Activated T-cell treated with anti-CD3 and anti-CD28 coated beads, Interleukin-2, amount 50 U/mL, for 4 hours (primary cell): ENCODE data around the gene CERS1. TPM values are rescaled to one million over a fixed set of nuclear protein-coding genes. Genes with fewer than 3 reads are reported as not detected.
"Not testable (repeated sequence)": the region's sequence is repeated elsewhere in the genome, so short reads cannot be mapped to it uniquely, and the experiment has no call there.

Experiments
- ATAC-seq, 2 donors: fragments of 200-7000 bp; cut with Tn5 transposase; one replicate each; pipeline ENCODE4 v1.10.0; 2021
- DNase-seq: peaks from one replicate; pipeline ENCODE4 v3.0.0-alpha.2; 2020
- H3K27me3 Mint-ChIP-seq: one replicate; pipeline ENCODE4 v1.8.0; 2021; ENCODE audit warnings: low read depth, mixed read lengths
- H3K36me3 Mint-ChIP-seq: one replicate; pipeline ENCODE4 v1.8.0; 2022; ENCODE audit warnings: mixed read lengths; ENCODE audit not compliant: insufficient read depth
- H3K4me1 Mint-ChIP-seq: one replicate; pipeline ENCODE4 v1.8.0; 2021; ENCODE audit warnings: low read depth, mixed read lengths
- H3K4me3 Mint-ChIP-seq: one replicate; pipeline ENCODE4 v1.8.0; 2021; ENCODE audit warnings: mild to moderate bottlenecking, moderate library complexity, mixed read lengths
- H3K9me3 Mint-ChIP-seq: one replicate; pipeline ENCODE4 v1.8.0; 2021; ENCODE audit warnings: mixed read lengths
- total RNA-seq, 3 donors: library from RNA; stranded (reverse); gene quantifications; one replicate each; pipeline ENCODE4 v1.2.1, GENCODE V29; 2021

CERS1 gene
- total RNA-seq, 3 donors from 2014 or later: 0.13 TPM; not detected in 2

- no peak for ATAC-seq
- no peak for DNase-seq
- H3K27me3 Mint-ChIP-seq: no peaks in the 10 kb centered on the region
- H3K9me3 Mint-ChIP-seq: no peaks in the 10 kb centered on the region
- peaks cover 3% of the 10 kb centered on the region for H3K4me1 Mint-ChIP-seq
- H3K4me3 Mint-ChIP-seq: no peak overlapping the region
- peaks cover 27% of the 10 kb centered on the region for H3K36me3 Mint-ChIP-seq
Measured at GRCh38 chr19:18908917-18909619, 13.1 kb upstream of the CERS1 start.

- Mint-ChIP-seq H3K9me3 (no peaks in the 10 kb centered on the region), H3K27me3 (no peaks in the 10 kb centered on the region), H3K4me1 (no peaks in the 10 kb centered on the region), H3K36me3 (peaks cover 17% of the 10 kb centered on the region), H3K4me3 (no peak overlapping the region)
- no peak for ATAC-seq
- no peak for DNase-seq
Measured at GRCh38 chr19:18906605-18907519, 10.9 kb upstream of the CERS1 start.

- H3K9me3 Mint-ChIP-seq: no peaks in the 10 kb centered on the region
- no peaks in the 10 kb centered on the region for H3K27me3 Mint-ChIP-seq
- ATAC-seq (no peak), DNase-seq (no peak)
- H3K36me3 Mint-ChIP-seq: peaks cover 18% of the 10 kb centered on the region
- H3K4me1 Mint-ChIP-seq: no peaks in the 10 kb centered on the region
- no peak overlapping the region for H3K4me3 Mint-ChIP-seq
Measured at GRCh38 chr19:18905513-18906236, 9.7 kb upstream of the CERS1 start.

- no peaks in the 10 kb centered on the region for H3K4me1 Mint-ChIP-seq
- H3K36me3 Mint-ChIP-seq: peaks cover 21% of the 10 kb centered on the region
- no peak for DNase-seq
- H3K27me3 Mint-ChIP-seq: no peaks in the 10 kb centered on the region
- H3K4me3 Mint-ChIP-seq: no peak overlapping the region
- H3K9me3 Mint-ChIP-seq: no peaks in the 10 kb centered on the region
- no peak for ATAC-seq
Measured at GRCh38 chr19:18905058-18905456, 9.1 kb upstream of the CERS1 start.

- ATAC-seq: no peak
- peaks cover 18% of the 10 kb centered on the region for H3K36me3 Mint-ChIP-seq
- H3K9me3 Mint-ChIP-seq: no peaks in the 10 kb centered on the region
- H3K4me3 Mint-ChIP-seq: no peak overlapping the region
- no peaks in the 10 kb centered on the region for H3K4me1 Mint-ChIP-seq
- DNase-seq: no peak
- H3K27me3 Mint-ChIP-seq: no peaks in the 10 kb centered on the region
Measured at GRCh38 chr19:18904334-18905057, 8.5 kb upstream of the CERS1 start.

- no peak for ATAC-seq
- DNase-seq: no peak
- no peaks in the 10 kb centered on the region for H3K4me1 Mint-ChIP-seq
- H3K36me3 Mint-ChIP-seq: peaks cover 17% of the 10 kb centered on the region
- no peaks in the 10 kb centered on the region for H3K9me3 Mint-ChIP-seq
- no peak overlapping the region for H3K4me3 Mint-ChIP-seq
- no peaks in the 10 kb centered on the region for H3K27me3 Mint-ChIP-seq
Measured at GRCh38 chr19:18903156-18904037, 7.4 kb upstream of the CERS1 start.

- not testable (repeated sequence) for H3K9me3 Mint-ChIP-seq, ATAC-seq, H3K27me3 Mint-ChIP-seq, DNase-seq, H3K4me3 Mint-ChIP-seq, H3K4me1 Mint-ChIP-seq
- peaks cover 17% of the 10 kb centered on the region for H3K36me3 Mint-ChIP-seq
Measured at GRCh38 chr19:18902519-18902918, 6.6 kb upstream of the CERS1 start.

GRCh38 chr19:18901491-18901890 lies 5.5 kb upstream of the CERS1 start:
- peaks cover 6% of the 10 kb centered on the region for H3K4me1 Mint-ChIP-seq

GRCh38 chr19:18900700-18901481 lies 4.9 kb upstream of the CERS1 start:
- peaks cover 7% of the 10 kb centered on the region for H3K4me1 Mint-ChIP-seq
- DNase-seq (no peak), ATAC-seq (no peak)
- peaks cover 15% of the 10 kb centered on the region for H3K27me3 Mint-ChIP-seq
- H3K9me3 Mint-ChIP-seq: no peaks in the 10 kb centered on the region
- H3K36me3 Mint-ChIP-seq: peaks cover 14% of the 10 kb centered on the region
- no peak overlapping the region for H3K4me3 Mint-ChIP-seq

More at GRCh38 chr19:18901491-18901890, 5.5 kb upstream of the CERS1 start:
- Mint-ChIP-seq H3K36me3 (peaks cover 17% of the 10 kb centered on the region), H3K4me3 (no peak overlapping the region), H3K27me3 (peaks cover 13% of the 10 kb centered on the region), H3K9me3 (no peaks in the 10 kb centered on the region)
- ATAC-seq (no peak), DNase-seq (no peak)

- Mint-ChIP-seq H3K4me3 (no peak overlapping the region), H3K36me3 (peaks cover 4% of the 10 kb centered on the region), H3K4me1 (peaks cover 9% of the 10 kb centered on the region), H3K27me3 (peaks cover 18% of the 10 kb centered on the region), H3K9me3 (no peaks in the 10 kb centered on the region)
- DNase-seq: no peak
- no peak for ATAC-seq
Measured at GRCh38 chr19:18899624-18900560, 3.9 kb upstream of the CERS1 start.

- Mint-ChIP-seq H3K27me3 (peaks cover 23% of the 10 kb centered on the region), H3K4me1 (peaks cover 9% of the 10 kb centered on the region), H3K4me3 (no peak overlapping the region), H3K9me3 (no peaks in the 10 kb centered on the region), H3K36me3 (peaks cover 4% of the 10 kb centered on the region)
- DNase-seq (no peak), ATAC-seq (no peak)
Measured at GRCh38 chr19:18898607-18899408, 2.9 kb upstream of the CERS1 start.
